ENCODE results near the gene RRAGD. TPM values are rescaled to one million over a fixed set of nuclear protein-coding genes. Genes with fewer than 3 reads are reported as not detected.

RRAGD gene
- total and polyA plus RNA-seq, 2 of the 8 experiments (the other 6 are each of a cell fraction or from before 2014, with no cell fraction given), result 7.2 to 30.8 TPM

GRCh38 chr6:89432875-89433251 lies 20.8 kb upstream of the RRAGD start, which contains the start of gene ANKRD6 (continued):
- TF ChIP-seq YY1 (IDR thresholded peaks at IDR 0.05; ENCODE audit: low read depth, low read length), result no peak
- no peak for TF ChIP-seq USF2 (IDR thresholded peaks at IDR 0.05; ENCODE audit: low read length)
- no peak for TF ChIP-seq SAP30 (IDR thresholded peaks at IDR 0.05; ENCODE audit: insufficient read depth, insufficient replicate concordance, low read length)
- peak in 1 of 2 experiments; percentile 39; a peak in 1 of 3 replicates for TF ChIP-seq EP300 (IDR thresholded peaks at IDR 0.05; ENCODE audit: borderline replicate concordance in 1 of 2, low read depth in 2 of 2, low read length in 2 of 2)
- TF ChIP-seq KDM5A (IDR thresholded peaks at IDR 0.05; ENCODE audit: low read length), result no peak
- TF ChIP-seq BRCA1 (IDR thresholded peaks at IDR 0.05; ENCODE audit: low read depth, low read length), result peak; percentile 49; the same call in 1 of the 2 replicates
- no peak for TF ChIP-seq KDM1A (IDR thresholded peaks at IDR 0.05; ENCODE audit: borderline replicate concordance, low read length)
- TF ChIP-seq TCF12 (IDR thresholded peaks at IDR 0.05; ENCODE audit: low read depth, low read length), result no peak
- no peak for TF ChIP-seq CEBPB (IDR thresholded peaks at IDR 0.05; ENCODE audit: low read depth, low read length)
- no peak for TF ChIP-seq SUZ12 (IDR thresholded peaks at IDR 0.05; ENCODE audit: low read length)
- no peak for TF ChIP-seq MAFK (IDR thresholded peaks at IDR 0.05; ENCODE audit: low read depth, low read length)
- TF ChIP-seq ASH2L (IDR thresholded peaks at IDR 0.05; ENCODE audit: low read length), result no peak
- no peak for TF ChIP-seq E2F6 (IDR thresholded peaks at IDR 0.05)
- no peak for TF ChIP-seq RFX5 (IDR thresholded peaks at IDR 0.05; ENCODE audit: borderline replicate concordance, low read depth, low read length)
- no peak for TF ChIP-seq CHD1 (IDR thresholded peaks at IDR 0.05; ENCODE audit: low read depth, low read length)
- TF ChIP-seq TAF7 (optimal IDR thresholded peaks at IDR 0.05; ENCODE audit: borderline replicate concordance, low read depth, low read length), result no peak
- TF ChIP-seq JUN (IDR thresholded peaks at IDR 0.05; ENCODE audit: low read depth, low read length), result no peak
- TF ChIP-seq SRF (IDR thresholded peaks at IDR 0.05; ENCODE audit: low read depth, low read length), result no peak
- no peak for TF ChIP-seq KDM4A (IDR thresholded peaks at IDR 0.05; ENCODE audit: low read depth, low read length, severe bottlenecking)
- TF ChIP-seq CTCF (IDR thresholded peaks at IDR 0.05; ENCODE audit: control extremely low read depth in 1 of 3, insufficient read depth in 1 of 3, low read depth in 1 of 3, low read length in 3 of 3), result peak; percentile 83 to 98 (median 92)
- TF ChIP-seq PHF8 (conservative IDR thresholded peaks at IDR 0.05; ENCODE audit: low read depth, low read length), result no peak
